Fibroblast of peridontal ligament (primary cell): ENCODE measurements around the gene CCL26.
"Not testable (repeated sequence)": the region's sequence is repeated elsewhere in the genome, so short reads cannot be mapped to it uniquely, and the experiment has no call there.

ENCODE experiments used
- DNase-seq: peaks from one replicate; pipeline ENCODE4 v3.0.0-alpha.2; 2010; ENCODE audit errors: extremely low read depth

CCL26 gene

DNA sequence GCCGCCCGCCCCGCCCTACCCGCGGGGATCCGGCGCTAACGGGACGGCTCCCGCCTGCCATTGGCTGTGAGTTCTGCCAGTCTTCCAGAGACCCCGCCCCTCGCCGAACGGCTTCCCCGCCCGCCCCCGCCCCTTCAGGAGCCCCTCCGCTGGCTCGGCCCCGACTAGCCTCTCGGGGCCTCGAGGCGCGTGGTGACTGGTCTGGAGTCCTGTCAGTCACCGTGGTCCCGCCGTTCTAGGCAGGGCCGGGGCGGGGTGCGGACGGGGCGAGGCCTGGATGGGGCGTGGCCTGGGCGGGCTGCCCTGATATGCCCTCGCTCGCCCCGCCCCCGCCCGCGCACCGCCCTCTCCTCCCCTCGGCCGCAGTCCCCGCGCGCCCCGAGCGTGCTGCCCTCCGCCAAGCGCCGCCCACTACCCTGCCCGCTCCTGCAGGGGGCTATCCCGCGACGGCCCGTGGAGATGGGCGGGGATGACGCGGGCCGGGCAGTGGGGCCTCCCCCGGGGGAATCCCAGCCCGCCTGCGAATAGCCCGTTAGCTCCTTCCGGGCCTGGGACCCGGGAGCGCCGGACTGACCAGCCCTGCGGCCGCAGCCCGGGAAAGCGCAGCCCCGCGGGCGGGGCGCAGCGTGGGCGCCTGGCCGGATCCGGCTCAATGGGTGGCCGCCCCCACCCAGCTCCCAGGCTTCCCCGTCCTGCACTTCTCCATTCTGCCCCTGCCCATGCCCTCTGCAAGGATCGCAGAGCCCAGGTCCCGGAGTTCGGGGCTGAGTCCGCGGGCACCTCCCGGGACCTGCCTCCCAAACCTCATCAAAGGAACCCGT is 32.8 kb downstream of the CCL26 start:
- DNase-seq = peak; percentile 96

DNA sequence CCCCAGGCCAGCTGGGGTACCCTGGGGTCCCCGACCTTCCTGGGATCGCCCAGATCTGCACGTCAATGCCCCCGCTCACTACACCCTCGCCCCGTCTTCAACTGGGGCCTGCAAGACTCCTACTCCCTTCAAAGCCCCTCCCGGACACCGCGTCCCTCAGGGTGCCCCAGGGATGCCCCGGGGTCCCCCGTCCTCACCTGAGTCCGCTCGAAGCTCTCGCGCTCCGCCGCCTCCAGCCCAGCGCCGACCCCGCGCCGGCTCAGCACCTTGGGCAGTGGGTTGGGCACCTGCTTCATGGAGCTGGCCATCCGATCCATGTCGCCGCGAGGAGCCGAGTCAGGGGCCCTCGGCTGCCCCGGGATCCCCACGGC is 33.4 kb downstream of the CCL26 start, which contains the start of gene HIP1:
Gene HIP1 (minus strand): TSS at position 338 of the 371 bp plus-strand sequence. CDS start 21 bp downstream, at position 317.
- no peak for DNase-seq

DNA sequence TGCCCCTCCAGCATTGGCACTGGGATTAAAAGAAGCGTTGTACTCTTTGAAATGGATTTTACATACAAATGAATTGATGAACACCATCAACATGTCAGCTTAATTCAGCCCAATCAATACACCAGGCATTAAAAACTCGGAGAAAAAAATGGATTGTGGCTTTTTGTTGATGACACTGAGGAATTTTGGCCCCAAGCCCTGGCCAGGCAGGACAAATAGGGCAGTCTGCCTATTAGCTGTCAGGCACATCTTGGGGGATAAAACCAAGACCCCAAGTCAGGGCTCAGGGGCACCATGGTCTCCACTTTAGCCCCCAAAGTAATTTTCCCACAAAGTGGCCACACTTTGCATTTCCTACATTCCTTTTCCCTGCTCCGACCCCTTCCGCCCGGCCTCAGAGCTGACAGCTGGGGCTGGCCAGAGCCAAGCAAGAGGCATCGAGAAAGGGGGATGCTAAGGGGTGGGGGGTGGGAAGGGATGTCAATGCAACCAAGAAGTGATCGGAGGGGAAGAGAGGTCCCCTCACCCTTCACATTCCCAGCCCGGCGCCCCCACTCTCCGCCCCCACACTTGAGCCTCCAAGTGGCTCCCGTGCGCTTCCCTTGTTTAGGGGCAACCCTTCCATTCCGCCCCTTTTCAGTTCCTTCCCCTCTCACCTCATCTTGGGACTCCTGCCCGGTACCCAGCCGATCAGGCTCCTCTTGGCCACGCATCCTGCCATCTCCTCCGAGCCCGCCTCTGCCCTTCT is 34.0 kb downstream of the CCL26 start:
- no peak for DNase-seq

DNA sequence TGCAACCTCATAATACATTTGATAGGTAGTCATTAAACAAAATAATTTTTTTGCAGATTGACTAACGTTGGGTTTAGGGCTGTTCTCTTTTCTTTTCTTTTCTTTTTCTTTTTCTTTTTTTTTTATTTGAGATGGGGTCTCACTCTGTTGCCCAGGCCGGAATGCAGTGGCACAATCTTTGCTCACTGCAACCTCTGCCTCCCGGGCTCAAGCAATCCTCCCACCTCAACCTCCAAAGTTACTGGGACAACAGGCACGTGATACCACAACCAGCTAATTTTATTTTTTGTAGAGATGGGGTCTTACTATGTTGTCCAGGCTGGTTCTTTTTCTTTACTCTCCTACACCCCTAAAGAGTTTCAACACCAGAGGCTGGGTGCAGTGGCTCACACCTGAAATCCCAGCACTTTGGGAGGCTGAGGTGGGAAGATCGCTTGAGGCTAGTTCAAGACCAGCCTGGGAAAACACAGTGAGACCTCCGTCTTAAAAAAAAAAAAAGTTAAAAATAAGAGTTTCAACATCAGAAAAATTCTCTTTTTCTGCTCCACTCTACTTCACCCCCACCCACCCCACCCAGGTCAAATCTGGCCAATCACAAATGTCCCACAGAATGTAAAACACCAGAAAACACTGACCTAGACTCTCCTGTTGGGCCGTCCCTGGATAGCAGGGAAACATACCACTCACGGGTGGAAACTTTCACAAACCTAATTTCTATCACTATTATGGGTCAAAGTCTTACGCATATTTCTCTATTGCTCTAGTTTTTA is 36.2 kb downstream of the CCL26 start:
- DNase-seq = no peak

DNA sequence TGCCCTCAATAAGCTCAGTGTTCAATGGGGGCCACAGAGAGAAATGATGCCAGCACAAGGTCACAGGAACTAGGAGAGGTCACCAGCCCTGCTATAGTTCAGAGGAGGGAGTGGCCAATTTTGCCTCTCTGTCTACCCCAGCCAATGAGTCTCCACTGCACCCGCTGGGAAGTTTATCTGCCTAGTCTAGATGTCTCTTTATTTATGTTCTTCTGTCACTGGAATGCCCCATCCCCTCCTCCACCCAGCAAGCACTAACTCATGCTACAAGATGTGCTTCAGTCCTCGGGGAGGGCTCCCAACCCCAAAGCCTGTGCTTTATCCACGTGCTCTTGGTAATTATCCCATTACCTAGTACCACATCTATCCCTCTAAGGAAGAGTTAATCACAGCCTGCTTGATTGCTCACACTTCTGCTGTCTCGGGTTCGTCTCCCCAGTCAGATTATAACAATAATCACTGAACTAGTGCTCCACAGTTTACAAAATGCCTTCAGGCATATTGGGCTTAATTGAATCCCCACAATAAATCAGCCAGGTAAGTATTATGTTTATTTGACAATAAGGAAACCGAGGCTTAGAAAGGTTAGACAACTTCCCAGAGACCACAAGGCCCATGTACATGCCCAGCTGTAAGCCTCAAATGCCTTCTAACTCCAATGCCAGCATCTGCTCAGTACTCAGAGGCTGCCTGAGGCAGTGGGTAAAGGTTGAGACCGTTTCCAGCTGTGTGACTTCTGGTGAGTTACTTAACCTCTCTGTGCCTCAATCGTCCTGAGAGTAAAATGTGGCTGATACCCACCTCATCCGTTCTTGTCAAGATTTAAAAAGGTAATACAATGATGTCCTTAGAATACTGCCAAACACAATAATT is 37.2 kb downstream of the CCL26 start:
- peak; percentile 51 for DNase-seq

DNA sequence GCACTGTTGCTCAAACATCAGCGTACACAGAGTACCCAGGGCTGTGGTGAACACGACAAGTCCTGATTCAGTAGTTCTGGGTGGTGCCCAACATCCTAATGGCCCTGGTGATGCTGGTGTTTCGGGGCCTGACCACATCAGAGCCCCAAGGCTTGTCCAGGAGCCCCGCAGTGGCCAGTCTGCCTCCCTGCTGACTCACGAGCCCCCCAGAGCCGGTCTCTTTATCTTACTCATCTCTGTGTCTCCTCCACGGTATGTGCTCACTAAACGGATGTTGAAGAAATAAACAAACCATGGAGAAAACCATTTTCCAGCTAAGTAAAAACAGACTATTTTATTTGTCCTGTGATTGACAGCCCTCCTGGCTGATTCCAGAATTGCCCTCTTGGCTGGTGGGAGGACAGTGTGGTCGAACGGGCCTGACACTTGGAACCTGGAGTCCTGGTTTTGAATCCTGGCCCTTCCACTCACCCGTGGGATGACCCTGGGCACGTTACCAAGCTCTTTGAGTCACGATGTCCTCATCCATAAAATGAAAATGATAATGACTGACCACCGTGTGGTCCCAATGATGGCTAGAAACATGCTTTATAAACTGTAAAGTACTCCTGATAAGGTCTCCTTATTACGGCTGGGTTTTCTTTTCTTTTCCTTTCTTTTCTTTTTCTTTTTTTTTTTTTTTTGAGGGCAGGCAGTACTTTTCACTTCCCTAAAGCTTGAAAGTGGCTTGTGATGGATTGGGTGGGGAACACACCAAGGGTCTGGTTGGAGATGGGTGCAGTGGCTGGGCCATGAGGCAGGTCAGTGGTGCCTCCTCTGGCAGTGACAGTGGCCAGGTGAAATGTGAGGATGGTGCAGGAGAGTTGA is 39.0 kb downstream of the CCL26 start:
- peak; percentile 79 for DNase-seq

DNA sequence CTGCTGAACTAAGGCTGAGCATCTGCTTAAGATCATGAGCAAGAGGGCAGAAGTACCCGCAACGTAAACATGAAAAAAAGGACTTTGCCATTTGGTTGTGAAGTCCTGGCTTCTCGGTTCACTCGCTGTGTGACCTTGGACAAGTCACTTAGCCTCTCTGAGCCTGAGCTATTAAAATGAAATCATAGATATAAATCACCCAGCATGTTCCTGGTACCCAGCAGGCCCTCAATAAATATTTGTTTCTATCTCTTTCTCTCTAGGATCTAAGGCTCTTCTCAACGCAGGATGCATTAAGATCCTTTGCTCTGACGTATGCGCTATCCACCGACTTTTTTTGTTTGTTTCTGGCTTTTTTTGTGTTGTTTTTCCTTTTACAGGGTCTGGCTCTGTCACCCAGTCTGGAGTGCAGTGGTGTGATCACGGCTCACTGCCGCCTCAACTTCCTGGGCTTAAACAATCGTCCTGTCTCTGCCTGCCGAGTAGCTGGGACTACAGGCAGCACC is 39.9 kb downstream of the CCL26 start:
- no peak for DNase-seq

DNA sequence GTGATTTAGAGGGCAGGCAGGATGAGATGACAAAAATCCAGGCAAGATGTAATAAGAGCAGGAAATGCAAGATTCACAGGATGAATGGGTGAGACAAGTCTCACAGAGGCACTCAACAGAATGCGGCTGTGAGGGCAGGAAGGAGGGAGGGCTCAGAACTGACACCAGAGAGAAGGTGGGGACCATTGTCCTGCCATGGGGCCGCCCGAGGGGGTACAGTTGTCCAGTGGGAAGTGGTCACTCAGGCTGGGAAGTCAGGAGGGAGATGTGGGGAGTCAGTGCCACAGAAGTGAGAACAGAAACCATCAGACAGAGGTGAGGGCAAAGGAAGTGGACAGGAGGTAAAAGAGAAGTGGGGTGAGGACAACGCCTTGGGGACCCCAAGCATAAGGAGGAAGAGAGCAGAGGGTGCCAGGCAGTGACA is 42.1 kb downstream of the CCL26 start:
- no peak for DNase-seq

DNA sequence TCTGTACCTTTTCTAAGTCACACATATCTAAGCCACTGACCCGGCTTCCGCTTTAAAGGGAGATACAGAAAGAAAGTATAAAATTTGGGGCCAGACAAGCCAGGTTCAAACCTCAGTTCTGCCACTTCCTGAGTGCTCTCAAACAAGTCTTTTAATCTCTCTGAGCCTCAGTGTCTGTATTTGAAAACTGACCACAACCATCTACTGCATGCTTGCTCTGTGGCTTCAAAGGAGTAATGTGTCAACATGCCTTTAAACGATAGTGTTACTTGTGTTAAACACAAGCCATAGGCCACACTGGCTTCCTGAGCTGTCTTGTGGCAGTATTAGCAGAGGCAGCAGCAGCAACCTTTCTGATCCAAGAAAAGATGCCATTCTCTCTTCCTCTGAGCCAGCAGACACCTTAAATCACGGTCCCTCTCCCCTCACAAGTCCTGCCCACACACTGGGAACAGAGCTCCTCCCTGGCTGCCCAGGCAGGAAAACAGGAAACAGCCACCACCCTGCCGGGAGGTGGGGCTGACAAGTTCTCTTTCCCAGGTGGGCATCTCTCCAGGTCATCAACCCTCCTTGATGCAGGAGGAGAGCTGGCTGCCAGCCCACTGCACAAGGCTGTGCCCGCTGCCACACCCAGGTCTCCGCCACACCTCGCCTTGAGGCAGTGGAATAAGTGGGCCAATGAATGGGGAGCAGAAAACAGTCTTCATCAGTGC is 44.0 kb downstream of the CCL26 start:
- DNase-seq = no peak

DNA sequence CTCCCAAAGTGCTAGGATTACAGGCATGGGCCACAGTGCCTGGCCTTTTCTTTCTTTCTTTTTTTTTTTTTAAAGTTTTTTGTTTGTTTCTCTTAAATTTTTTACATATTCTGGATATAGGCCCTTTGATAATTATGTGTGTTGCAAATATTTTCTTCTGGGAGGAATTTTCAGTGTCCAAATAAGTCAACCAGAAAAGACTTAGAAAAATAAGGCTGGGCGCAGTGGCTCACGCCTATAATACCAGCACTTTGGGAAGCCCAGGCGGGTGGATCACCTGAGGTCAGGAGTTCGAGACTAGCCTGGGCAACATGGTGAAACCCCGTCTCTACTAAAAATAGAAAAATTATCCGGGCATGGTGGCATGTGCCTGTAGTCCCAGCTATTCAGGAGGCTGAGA is 44.7 kb downstream of the CCL26 start:
- DNase-seq = peak; percentile 44

DNA sequence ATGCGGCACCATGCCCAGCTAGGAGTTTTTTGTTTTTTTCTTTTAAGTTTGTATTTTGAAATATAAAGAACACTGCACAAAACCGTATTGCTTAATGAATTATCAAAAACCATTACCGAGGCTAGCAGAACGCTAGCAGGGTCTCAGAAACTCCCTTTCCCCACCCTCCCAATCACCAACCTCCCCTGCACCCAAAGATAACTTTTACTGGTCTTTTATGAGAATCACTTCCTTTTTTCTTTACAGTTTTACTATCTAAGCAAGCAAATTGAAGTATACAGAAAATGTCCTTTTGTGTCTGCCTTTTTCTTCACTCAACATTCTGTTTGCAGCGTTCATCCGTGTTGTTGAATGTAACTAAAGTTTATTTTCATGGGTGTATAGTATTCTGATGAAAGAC is 46.7 kb downstream of the CCL26 start:
- DNase-seq = no peak

DNA sequence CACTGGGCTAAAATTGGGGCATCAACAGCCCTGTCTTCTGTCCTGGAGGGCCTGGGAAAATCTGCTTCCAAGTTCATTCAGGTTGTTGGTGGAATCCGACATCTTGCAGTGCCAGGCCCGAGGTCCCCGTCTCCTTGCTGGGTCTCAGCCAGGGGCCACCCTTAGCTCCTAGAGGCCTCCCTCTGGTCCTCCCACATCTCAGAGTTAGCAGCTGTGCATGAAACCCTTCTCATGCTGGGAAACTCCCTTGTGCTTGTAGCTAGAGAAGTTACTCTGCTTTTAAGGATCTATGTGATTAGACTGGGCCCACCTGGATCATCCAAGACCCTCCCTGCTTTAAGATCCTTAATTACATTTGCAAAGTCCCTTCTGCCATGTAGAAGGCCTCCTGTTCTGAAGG is 48.6 kb downstream of the CCL26 start:
- DNase-seq = no peak

DNA sequence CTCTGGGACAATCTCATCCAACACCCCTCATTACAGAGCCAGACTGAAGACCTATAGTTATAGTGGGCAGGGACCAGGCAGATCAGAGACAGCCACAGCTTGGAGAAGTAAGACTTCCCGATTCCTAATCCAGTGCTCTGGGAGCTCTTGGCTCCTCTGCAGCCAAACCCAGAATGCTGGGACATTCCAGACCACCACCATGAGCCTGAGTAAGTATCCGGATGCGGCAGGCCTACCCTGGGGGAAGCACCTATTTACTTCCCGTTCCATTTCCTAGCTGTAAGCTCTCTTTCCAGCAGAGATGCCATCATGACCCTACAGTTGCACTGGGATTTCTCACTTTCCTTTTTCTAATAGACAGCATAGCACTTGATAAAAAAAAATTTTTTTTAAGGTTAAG is 49.6 kb downstream of the CCL26 start:
- no peak for DNase-seq

DNA sequence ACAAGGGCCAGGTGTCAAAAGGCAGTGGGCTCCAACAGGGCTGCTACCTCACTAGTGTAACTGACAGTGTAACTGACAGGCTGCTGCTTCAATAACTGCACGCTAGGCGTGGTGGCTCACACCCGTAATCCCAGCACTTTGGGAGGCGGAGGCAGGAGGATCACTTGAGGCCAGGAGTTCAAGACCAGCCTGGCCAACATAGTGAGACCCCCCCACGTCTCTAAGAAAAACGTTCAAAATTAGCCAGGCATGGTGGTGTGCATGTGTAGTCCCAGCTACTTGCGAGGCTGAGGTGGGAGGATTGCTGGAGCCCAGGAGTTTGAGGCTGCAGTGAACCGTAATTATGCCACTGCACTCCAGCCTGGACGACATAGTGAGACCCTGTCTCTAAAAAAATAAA is 50.1 kb downstream of the CCL26 start:
- DNase-seq = not testable (repeated sequence)

DNA sequence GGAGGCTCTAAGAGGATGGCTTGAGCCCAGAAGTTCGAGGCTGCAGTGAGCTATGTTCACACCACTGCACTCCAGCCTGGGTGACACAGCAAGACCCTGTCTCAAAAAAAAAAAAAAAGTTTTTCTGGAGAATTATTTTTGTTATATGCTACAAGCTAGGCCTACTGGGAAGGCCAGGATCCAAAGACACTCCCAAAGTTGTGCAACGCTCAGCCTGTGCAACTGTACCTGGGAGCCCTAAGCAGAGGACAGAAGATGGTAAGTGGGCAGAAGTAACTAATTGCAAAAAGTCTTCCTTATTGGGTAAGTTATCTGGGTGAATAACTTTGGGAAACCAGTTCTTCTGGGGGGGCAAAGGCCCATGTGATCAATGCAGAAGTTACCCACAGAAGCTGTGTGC is 50.6 kb downstream of the CCL26 start:
- DNase-seq = no peak

DNA sequence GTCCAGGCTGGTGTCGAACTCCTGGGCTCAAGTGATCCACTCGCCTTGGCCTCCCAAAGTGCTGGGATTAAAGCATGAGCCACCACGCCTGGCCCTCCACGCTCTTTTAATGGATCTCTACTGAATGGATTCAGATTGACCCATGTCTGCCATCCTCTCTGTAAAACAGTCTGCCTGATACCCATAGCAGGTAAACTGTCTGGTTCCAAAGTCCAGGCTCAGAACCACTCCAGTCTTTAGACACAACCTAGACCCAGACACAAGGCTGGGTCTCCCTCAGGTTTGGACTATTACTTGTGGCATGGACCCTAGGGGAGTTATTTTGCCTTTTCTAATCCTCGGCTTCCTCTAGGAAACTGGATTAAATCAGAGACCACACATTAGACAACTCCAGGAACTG is 52.4 kb downstream of the CCL26 start:
- no peak for DNase-seq
